GM20000 (cell line): ENCODE data around the gene MAT2B.
A peak's percentile ranks its signal among the peaks of the same experiment; 100 is the strongest.

ENCODE experiments used
- DNase-seq: peaks from one replicate; pipeline ENCODE4 v3.0.0; 2012; ENCODE audit warnings: low spot score
- TF ChIP-seq, protein P1 (sequence below): IDR thresholded peaks from 2 replicates; pipeline ENCODE4 v1.5.1; 2012; ENCODE audit warnings: mild to moderate bottlenecking, control low read depth; ENCODE audit errors: extremely low read depth, missing control alignments

MAT2B gene

GRCh38 chr5:163505368-163506094 lies at the start of gene MAT2B:
Gene MAT2B, plus strand, starts transcription at chr5:163505619. Its CDS starts 68 bp downstream, at chr5:163505687.
- TF ChIP-seq, protein P1, sequence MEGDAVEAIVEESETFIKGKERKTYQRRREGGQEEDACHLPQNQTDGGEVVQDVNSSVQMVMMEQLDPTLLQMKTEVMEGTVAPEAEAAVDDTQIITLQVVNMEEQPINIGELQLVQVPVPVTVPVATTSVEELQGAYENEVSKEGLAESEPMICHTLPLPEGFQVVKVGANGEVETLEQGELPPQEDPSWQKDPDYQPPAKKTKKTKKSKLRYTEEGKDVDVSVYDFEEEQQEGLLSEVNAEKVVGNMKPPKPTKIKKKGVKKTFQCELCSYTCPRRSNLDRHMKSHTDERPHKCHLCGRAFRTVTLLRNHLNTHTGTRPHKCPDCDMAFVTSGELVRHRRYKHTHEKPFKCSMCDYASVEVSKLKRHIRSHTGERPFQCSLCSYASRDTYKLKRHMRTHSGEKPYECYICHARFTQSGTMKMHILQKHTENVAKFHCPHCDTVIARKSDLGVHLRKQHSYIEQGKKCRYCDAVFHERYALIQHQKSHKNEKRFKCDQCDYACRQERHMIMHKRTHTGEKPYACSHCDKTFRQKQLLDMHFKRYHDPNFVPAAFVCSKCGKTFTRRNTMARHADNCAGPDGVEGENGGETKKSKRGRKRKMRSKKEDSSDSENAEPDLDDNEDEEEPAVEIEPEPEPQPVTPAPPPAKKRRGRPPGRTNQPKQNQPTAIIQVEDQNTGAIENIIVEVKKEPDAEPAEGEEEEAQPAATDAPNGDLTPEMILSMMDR, result peak; percentile 34
- peak; percentile 91 for DNase-seq

GRCh38 chr5:163456029-163456589 lies 49.3 kb upstream of the MAT2B start:
- no peak for DNase-seq

DNA sequence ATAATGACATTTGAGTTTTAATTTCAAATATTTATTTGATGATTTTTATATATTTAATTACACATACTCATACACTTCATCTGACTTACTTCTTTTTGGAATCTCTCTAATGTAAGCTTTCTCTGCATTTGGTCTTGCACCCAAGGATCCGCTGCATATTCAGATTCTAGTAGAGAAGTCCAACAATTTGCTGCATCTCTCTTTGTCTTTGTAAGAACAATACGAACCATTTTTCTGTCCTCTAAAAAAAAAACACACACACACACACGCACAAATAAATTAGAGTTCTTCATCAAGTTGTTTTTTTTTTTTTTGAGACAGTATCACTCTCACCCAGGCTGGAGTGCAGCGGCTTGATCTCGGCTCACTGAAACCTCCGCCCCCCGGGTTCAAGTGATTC lies 48.6 kb upstream of the MAT2B start:
- no peak for DNase-seq
- TF ChIP-seq, protein P1, result no peak

More at GRCh38 chr5:163456029-163456589, 49.3 kb upstream of the MAT2B start:
- TF ChIP-seq, protein P1, result no peak

DNA sequence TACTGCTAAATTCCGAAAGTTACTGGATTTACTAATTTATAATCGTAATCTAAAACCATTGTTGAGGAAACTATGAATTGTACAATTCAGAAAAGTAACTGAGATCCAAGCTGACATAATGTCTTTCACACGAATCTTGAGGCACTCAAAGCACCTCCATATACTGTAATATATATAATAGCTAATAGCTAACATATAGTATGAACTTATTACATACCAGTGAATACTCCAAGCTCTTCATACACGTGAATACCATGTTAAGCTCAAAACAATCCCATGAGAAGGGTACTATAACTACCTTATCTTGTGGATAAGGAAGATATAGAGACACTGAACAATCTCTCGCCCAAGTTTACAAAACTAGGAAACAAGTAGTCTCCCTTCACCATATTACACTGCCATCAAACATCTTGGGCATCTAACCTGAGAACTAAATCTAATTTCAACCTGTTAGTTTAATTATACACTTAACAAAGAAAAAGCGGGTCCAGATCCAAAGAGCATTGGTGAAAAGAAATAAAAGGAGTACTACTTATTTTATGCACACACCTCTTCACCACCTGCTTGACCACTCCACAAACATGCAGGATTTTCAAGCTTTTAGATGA lies 46.5 kb upstream of the MAT2B start:
- DNase-seq, result no peak
- TF ChIP-seq, protein P1, result no peak

GRCh38 chr5:163459462-163459818 lies 46.0 kb upstream of the MAT2B start:
- DNase-seq, result no peak

DNA sequence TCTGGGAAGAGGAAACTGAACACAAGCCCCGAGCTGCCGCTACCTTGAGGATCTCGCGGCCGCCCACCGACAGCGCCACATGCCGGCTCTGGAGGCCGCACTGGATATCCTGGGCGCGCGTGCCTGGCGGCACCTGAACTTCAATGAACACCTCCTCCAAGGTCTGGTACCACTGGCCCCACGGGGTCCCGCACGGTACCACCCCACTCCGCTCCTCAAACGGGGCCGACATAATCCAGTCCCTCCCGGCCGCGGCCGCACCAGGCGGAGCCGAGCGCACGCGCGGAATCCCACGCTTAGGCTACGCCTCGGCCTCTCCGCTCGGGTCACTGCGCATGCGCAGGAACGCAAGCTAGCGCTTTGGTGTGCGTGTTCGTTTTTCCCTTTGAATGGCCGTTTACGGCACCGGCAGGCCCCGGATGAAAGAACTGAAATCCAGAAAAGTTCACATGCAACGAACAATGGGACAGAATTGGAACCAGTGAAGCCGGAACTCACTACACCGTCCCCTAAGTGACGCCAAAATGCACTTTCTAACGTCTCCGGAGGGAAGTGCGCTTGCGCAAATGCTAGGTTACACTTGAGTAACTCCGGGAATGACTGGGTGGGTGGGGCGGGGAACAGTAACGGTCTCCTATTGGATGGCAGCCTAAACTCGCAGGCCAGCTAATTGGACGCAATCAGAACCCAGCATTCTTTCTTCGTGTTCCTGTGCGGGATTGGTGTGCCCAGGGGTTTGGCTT lies 45.4 kb upstream of the MAT2B start, which contains the start of gene NUDCD2:
Gene NUDCD2 (minus strand): TSS at position 284 of the 743 bp plus-strand sequence. CDS start 52 bp downstream, at position 232.
- DNase-seq, result peak; percentile 86
- TF ChIP-seq, protein P1, result peak; percentile 9

More at GRCh38 chr5:163459462-163459818, 46.0 kb upstream of the MAT2B start:
- TF ChIP-seq, protein P1, result no peak
